GM12864 (cell line): ENCODE results near the gene ETS2.
A peak's percentile ranks its signal among the peaks of the same experiment; 100 is the strongest.

Experiments
- DNase-seq: peaks from one replicate; pipeline ENCODE4 v3.0.0-alpha.2; 2011; ENCODE audit warnings: low read depth
- H3K4me3 ChIP-seq: 2 replicates; pipeline ENCODE4 v1.5.1; 2011; ENCODE audit warnings: mild to moderate bottlenecking, low read depth, low read length, control low read depth
- TF ChIP-seq, protein P1 (sequence below): IDR thresholded peaks from 2 replicates; pipeline ENCODE4 v1.5.1; 2011; ENCODE audit warnings: low read depth, mild to moderate bottlenecking, moderate library complexity, low read length, control low read depth, inconsistent platforms; ENCODE audit errors: missing control alignments

ETS2 gene

DNA sequence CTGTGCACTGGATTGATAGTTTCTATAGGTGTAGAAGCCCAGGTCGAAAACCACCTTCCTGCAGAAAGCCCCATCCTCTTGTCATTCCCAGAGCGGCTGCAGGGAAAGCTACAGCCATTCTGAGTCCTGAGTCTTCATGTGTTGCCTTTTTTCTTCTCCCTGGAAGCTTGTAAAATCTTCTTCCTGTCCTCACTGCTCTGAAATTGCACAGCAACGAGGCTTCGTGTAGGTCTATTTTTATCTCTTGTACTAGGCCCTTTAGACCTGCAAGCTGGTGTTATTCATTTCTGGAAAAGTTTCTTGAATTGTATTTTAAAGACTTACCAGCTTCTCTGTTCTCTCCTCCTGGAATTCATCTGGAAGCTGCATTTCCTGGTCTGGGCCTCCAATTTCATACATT lies 44.2 kb upstream of the ETS2 start:
- DNase-seq = no peak
- TF ChIP-seq, protein P1, sequence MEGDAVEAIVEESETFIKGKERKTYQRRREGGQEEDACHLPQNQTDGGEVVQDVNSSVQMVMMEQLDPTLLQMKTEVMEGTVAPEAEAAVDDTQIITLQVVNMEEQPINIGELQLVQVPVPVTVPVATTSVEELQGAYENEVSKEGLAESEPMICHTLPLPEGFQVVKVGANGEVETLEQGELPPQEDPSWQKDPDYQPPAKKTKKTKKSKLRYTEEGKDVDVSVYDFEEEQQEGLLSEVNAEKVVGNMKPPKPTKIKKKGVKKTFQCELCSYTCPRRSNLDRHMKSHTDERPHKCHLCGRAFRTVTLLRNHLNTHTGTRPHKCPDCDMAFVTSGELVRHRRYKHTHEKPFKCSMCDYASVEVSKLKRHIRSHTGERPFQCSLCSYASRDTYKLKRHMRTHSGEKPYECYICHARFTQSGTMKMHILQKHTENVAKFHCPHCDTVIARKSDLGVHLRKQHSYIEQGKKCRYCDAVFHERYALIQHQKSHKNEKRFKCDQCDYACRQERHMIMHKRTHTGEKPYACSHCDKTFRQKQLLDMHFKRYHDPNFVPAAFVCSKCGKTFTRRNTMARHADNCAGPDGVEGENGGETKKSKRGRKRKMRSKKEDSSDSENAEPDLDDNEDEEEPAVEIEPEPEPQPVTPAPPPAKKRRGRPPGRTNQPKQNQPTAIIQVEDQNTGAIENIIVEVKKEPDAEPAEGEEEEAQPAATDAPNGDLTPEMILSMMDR = no peak

GRCh38 chr21:38765056-38765455 lies 40.7 kb upstream of the ETS2 start:
- TF ChIP-seq, protein P1 = no peak
- DNase-seq = no peak
- H3K4me3 ChIP-seq = no peak overlapping the region

More for the DNA sequence above, 44.2 kb upstream of the ETS2 start:
- no peak overlapping the region for H3K4me3 ChIP-seq

- H3K4me3 ChIP-seq = peak overlapping the region; percentile 44
- peak; percentile 92 for DNase-seq
- TF ChIP-seq, protein P1 = no peak
These were observed 38.6 kb upstream of the ETS2 start for GRCh38 chr21:38766987-38767722.

GRCh38 chr21:38768471-38769063 lies 37.2 kb upstream of the ETS2 start:
- TF ChIP-seq, protein P1 = no peak
- H3K4me3 ChIP-seq = no peak overlapping the region
- no peak for DNase-seq

GRCh38 chr21:38769191-38769780 lies 36.4 kb upstream of the ETS2 start:
- TF ChIP-seq, protein P1 = no peak
- no peak for DNase-seq
- no peak overlapping the region for H3K4me3 ChIP-seq

DNA sequence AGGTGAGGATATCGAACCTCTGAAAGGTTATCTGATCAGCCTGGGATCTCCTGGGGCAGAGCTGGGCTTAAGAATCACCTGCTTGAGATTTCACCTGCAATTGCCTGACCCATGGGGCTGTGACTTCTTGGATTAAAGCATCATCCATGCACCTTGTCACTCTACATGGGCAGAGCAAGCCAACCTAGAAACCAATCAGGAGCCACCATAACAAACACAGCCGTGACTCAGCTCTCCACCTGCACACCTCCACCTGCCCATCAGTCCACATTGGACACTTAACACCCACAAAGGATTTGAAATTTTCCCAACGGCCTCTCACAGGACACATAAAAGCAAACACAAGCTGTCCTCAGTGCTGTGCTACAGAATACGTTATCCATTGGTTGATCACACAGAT lies 35.1 kb upstream of the ETS2 start:
- no peak overlapping the region for H3K4me3 ChIP-seq
- DNase-seq = no peak
- TF ChIP-seq, protein P1 = no peak
